Naive B cell (primary cell): ENCODE results near the gene TMEM140. TPM values are rescaled to one million over a fixed set of nuclear protein-coding genes. Genes with fewer than 3 reads are reported as not detected.
"Not testable (repeated sequence)": the region's sequence is repeated elsewhere in the genome, so short reads cannot be mapped to it uniquely, and the experiment has no call there.

ENCODE experiments used
- ATAC-seq, 2 donors: fragments of 150-1000 bp; cut with Tn5 transposase; 2 replicates each; pipeline ENCODE4 v1.10.0; 2021; ENCODE audit warnings: low read depth in 2 of 2, mild to moderate bottlenecking in 2 of 2, moderate library complexity in 2 of 2
- DNase-seq: peaks from one replicate; pipeline ENCODE4 v3.0.0; 2022
- H3K27ac Mint-ChIP-seq, 6 donors: one replicate each; pipeline ENCODE4 v1.8.0; 2020 to 2022; ENCODE audit warnings: mild to moderate bottlenecking in 6 of 6, mixed read lengths in 6 of 6, moderate library complexity in 5 of 6, inconsistent platforms in 2 of 6
- H3K27me3 Mint-ChIP-seq, 3 donors: one replicate each; pipeline ENCODE4 v1.8.0; 2021 to 2022; ENCODE audit warnings: mixed read lengths in 3 of 3, mild to moderate bottlenecking in 1 of 3
- H3K36me3 Mint-ChIP-seq, 2 donors: one replicate each; pipeline ENCODE4 v1.8.0; 2020 to 2022; ENCODE audit warnings: mixed read lengths in 2 of 2, inconsistent platforms in 1 of 2, mild to moderate bottlenecking in 1 of 2
- H3K4me1 Mint-ChIP-seq, 3 donors: one replicate each; pipeline ENCODE4 v1.8.0; 2020 to 2022; ENCODE audit warnings: mixed read lengths in 3 of 3, inconsistent platforms in 1 of 3, mild to moderate bottlenecking in 1 of 3, moderate library complexity in 1 of 3
- H3K4me3 Mint-ChIP-seq, 8 donors: one replicate each; pipeline ENCODE4 v1.8.0; 2020 to 2022; ENCODE audit warnings: mild to moderate bottlenecking in 8 of 8, mixed read lengths in 8 of 8, moderate library complexity in 8 of 8, inconsistent platforms in 2 of 8
- H3K9me3 Mint-ChIP-seq, 7 donors: one replicate each; pipeline ENCODE4 v1.8.0; 2020 to 2022; ENCODE audit warnings: mixed read lengths in 7 of 7, mild to moderate bottlenecking in 5 of 7, inconsistent platforms in 2 of 7, moderate library complexity in 1 of 7
- polyA plus RNA-seq, 6 donors: library from polyadenylated mRNA; unstranded; fragments of 300-500 nt; fragmentation: Illumina TruSeq; gene quantifications; one replicate each; pipeline ENCODE4 v1.2.3, GENCODE V29; 2021; ENCODE audit warnings: low read depth in 6 of 6

Gene TMEM140
- 10 to 100 TPM; 14.1 to 31.7 (median 25.2) TPM for polyA plus RNA-seq

- H3K4me3 Mint-ChIP-seq, result peak within 1 kb of the TSS; percentile 82 to 98 (median 92)
- ATAC-seq (peak; percentile 76 to 83), DNase-seq (peak; percentile 77)
- H3K9me3 Mint-ChIP-seq, result peaks cover 0 to 5% (median 3%) of the 10 kb centered on the region in 7 donors
- peaks cover 50 to 71% (median 55%) of the 10 kb centered on the region in 3 donors for H3K4me1 Mint-ChIP-seq
- peak within 1 kb of the TSS; percentile 87 to 98 (median 95) for H3K27ac Mint-ChIP-seq
- H3K36me3 Mint-ChIP-seq, result peaks cover 11 to 14% of the 10 kb centered on the region in 2 donors
- no peaks in the 10 kb centered on the region for H3K27me3 Mint-ChIP-seq
Observed at GRCh38 chr7:135147899-135148721, at the start of gene TMEM140. TMEM140 (plus strand) TSS chr7:135148072; CDS start chr7:135164442, 16,370 bp downstream.

- peaks cover 0 to 2% (median 0%) of the 10 kb centered on the region in 7 donors for H3K9me3 Mint-ChIP-seq
- ATAC-seq, result no peak
- peaks cover 6 to 17% (median 8%) of the 10 kb centered on the region in 3 donors for H3K4me1 Mint-ChIP-seq
Observed at GRCh38 chr7:135098391-135098790, 49.5 kb upstream of the TMEM140 start.

GRCh38 chr7:135100856-135101255 lies 47.0 kb upstream of the TMEM140 start:
- DNase-seq (no peak), ATAC-seq (no peak)
- peaks cover 0 to under 1% (median 0%) of the 10 kb centered on the region in 3 donors for H3K4me1 Mint-ChIP-seq
- H3K4me3 Mint-ChIP-seq, result no peak overlapping the region
- H3K27me3 Mint-ChIP-seq, result no peaks in the 10 kb centered on the region
- no peak overlapping the region for H3K27ac Mint-ChIP-seq
- H3K36me3 Mint-ChIP-seq, result no peaks in the 10 kb centered on the region
- peaks cover 0 to 16% (median 4%) of the 10 kb centered on the region in 7 donors for H3K9me3 Mint-ChIP-seq

More at GRCh38 chr7:135098391-135098790, 49.5 kb upstream of the TMEM140 start:
- no peak overlapping the region for H3K27ac Mint-ChIP-seq
- no peak for DNase-seq
- H3K4me3 Mint-ChIP-seq, result no peak overlapping the region
- no peaks in the 10 kb centered on the region for H3K27me3 Mint-ChIP-seq
- H3K36me3 Mint-ChIP-seq, result no peaks in the 10 kb centered on the region

DNA sequence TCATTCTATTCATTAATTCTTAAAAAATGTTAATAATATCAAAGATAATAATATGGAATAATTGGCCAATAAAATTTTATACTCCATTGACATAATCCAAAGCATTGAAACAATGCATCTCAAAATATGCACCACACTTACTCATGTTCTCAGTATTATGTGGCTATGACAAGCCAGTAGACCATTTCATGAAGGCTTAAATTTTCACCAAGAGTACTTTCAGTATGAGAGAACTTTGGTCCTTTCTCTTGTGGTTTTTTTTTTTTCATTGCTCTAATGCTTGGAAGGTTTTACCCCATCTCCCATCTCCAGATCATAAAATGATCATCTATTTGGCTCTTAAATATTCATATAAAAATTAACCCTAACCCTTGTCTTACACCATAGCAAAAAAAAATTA lies 45.5 kb upstream of the TMEM140 start:
- Mint-ChIP-seq H3K9me3 (peaks cover 0 to 17% (median 4%) of the 10 kb centered on the region in 7 donors), H3K4me1 (no peaks in the 10 kb centered on the region), H3K27me3 (no peaks in the 10 kb centered on the region), H3K27ac (no peak overlapping the region), H3K4me3 (no peak overlapping the region), H3K36me3 (no peaks in the 10 kb centered on the region)
- ATAC-seq (no peak), DNase-seq (no peak)

- Mint-ChIP-seq H3K9me3 (peaks cover 0 to 8% (median 2%) of the 10 kb centered on the region in 7 donors), H3K4me3 (no peak overlapping the region), H3K4me1 (no peaks in the 10 kb centered on the region), H3K27ac (no peak overlapping the region), H3K36me3 (peaks cover 3 to 4% of the 10 kb centered on the region in 2 donors), H3K27me3 (peaks cover 0 to 2% (median 0%) of the 10 kb centered on the region in 3 donors)
- no peak for DNase-seq
- ATAC-seq, result no peak
Observed at GRCh38 chr7:135109562-135109961, 38.3 kb upstream of the TMEM140 start.

GRCh38 chr7:135109976-135110375 lies 37.9 kb upstream of the TMEM140 start:
- no peak overlapping the region for H3K4me3 Mint-ChIP-seq
- ATAC-seq, result no peak

DNA sequence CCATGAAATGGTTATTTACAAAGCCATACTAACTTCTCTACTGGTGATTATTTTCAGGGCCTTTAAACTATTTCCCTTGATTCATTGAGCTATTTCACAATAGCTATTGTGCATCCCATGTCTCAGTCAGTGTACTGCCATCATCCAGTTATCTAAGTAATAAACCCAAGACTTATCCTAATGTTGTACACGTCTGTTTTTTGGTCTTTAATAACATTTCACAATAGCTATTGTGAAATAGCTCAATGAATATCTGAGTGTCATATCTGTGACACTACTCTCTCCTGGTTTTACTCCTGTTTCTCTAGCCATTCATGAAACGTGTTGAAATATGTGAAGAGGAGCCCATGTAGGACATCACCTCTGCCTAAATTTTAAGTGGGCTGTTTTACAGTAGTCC lies 36.5 kb upstream of the TMEM140 start:
- Mint-ChIP-seq H3K36me3 (peaks cover 6 to 14% of the 10 kb centered on the region in 2 donors), H3K27me3 (peaks cover 0 to 8% (median 0%) of the 10 kb centered on the region in 3 donors), H3K4me1 (no peaks in the 10 kb centered on the region), H3K9me3 (peaks cover 0 to 2% (median 0%) of the 10 kb centered on the region in 7 donors), H3K27ac (no peak overlapping the region), H3K4me3 (no peak overlapping the region)
- DNase-seq, result no peak
- ATAC-seq, result no peak

More at GRCh38 chr7:135109976-135110375, 37.9 kb upstream of the TMEM140 start:
- H3K9me3 Mint-ChIP-seq, result peaks cover 0 to 5% (median 2%) of the 10 kb centered on the region in 7 donors
- no peaks in the 10 kb centered on the region for H3K4me1 Mint-ChIP-seq
- DNase-seq, result no peak
- peaks cover 0 to 6% (median 0%) of the 10 kb centered on the region in 3 donors for H3K27me3 Mint-ChIP-seq
- H3K36me3 Mint-ChIP-seq, result peaks cover 6 to 8% of the 10 kb centered on the region in 2 donors
- no peak overlapping the region for H3K27ac Mint-ChIP-seq

DNA sequence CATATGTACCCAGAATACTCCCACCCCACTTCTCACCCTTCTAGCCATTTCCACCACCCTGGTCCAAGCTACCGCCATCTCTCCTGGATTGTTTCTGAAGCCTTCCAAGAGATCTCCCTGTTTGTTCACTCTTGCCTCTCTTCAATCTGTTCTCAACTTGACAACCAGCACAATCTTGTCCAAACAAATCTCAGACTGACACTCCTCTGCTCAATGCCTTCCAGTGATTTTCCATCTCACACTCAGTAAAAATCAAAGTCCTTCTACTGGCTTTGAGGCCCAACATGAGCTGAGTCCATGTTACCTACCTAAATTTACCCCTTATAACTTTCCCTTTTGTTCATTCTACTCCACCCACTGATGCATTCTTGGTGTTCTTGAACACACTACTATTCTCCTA lies 33.2 kb upstream of the TMEM140 start:
- Mint-ChIP-seq H3K27ac (peak overlapping the region in 1 of 6 donors; percentile 2), H3K9me3 (peaks cover 0 to 5% (median 0%) of the 10 kb centered on the region in 7 donors), H3K4me1 (no peaks in the 10 kb centered on the region), H3K4me3 (no peak overlapping the region), H3K27me3 (peaks cover 0 to 8% (median 0%) of the 10 kb centered on the region in 3 donors), H3K36me3 (peaks cover 20 to 26% of the 10 kb centered on the region in 2 donors)
- ATAC-seq (no peak), DNase-seq (no peak)

DNA sequence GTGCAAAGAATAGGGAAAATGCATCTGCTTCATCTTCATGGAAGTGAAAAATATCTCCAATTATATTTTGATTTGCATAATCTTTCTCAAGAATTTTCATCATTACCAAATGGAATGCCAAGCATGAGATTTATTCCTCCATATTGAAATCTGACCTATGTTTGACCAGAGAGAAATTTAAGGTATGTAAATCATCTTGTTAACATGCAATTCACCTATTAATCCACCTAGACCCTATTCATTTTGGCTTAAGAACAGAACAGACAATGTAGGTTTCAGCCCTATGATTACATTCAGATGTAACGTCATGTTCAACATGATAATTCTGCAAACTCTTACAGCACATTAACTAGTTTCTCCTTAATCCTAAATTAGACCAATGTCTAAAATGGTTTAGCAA lies 30.8 kb upstream of the TMEM140 start:
- no peaks in the 10 kb centered on the region for H3K4me1 Mint-ChIP-seq

DNA sequence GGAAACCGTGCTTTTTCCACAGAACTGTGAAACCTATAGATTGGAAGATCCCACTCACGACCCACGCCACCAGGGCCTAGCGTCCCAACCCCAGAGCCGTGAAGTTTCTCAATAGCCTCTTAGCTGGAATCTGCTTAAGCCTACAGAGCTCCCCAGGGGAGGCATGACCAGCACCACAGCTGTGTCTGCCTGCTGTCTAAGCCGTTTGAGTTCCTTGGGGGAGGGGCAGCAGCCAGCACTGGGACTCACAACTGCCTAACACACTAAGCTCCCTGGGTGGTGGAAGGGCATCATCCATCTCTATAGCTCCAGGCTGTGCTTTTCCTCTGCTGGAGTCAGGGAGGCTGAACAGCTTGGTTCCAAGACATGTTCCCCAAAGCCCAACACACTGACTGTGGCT lies 26.0 kb upstream of the TMEM140 start:
- ATAC-seq (no peak), DNase-seq (no peak)
- Mint-ChIP-seq H3K27me3 (no peaks in the 10 kb centered on the region), H3K4me3 (no peak overlapping the region), H3K9me3 (peaks cover 3 to 15% (median 9%) of the 10 kb centered on the region in 7 donors), H3K36me3 (peaks cover 24% of the 10 kb centered on the region in 2 donors), H3K4me1 (no peaks in the 10 kb centered on the region), H3K27ac (no peak overlapping the region)

More for the DNA sequence above, 30.8 kb upstream of the TMEM140 start:
- no peak for ATAC-seq
- Mint-ChIP-seq H3K4me3 (no peak overlapping the region), H3K9me3 (peaks cover 3 to 13% (median 9%) of the 10 kb centered on the region in 7 donors), H3K27ac (no peak overlapping the region), H3K27me3 (peaks cover 0 to 8% (median 0%) of the 10 kb centered on the region in 3 donors), H3K36me3 (peaks cover 30 to 38% of the 10 kb centered on the region in 2 donors)
- no peak for DNase-seq

GRCh38 chr7:135124631-135125030 lies 23.2 kb upstream of the TMEM140 start:
- ATAC-seq, DNase-seq, H3K27me3 Mint-ChIP-seq, H3K4me3 Mint-ChIP-seq, H3K4me1 Mint-ChIP-seq: not testable (repeated sequence)
- Mint-ChIP-seq H3K9me3 (peaks cover 3 to 13% (median 10%) of the 10 kb centered on the region in 7 donors), H3K36me3 (peaks cover 10 to 13% of the 10 kb centered on the region in 2 donors), H3K27ac (peak overlapping the region in 2 of 6 donors; percentile 23 to 33)

DNA sequence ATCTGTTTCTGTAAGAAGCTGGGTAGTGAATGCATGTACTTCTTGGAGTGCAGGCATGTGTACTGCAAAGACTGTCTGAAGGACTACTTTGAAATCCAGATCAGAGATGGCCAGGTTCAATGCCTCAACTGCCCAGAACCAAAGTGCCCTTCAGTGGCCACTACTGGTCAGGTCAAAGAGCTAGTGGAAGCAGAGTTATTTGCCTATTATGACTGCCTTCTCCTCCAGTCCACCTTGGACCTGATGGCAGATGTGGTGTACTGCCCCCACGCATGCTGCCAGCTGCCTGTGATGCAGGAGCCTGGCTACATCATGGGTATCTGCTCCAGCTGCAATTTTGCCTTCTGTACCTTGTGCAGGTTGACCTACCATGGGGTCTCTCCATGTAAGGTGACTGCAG lies 18.9 kb upstream of the TMEM140 start:
- H3K36me3 Mint-ChIP-seq, result peaks cover 7 to 8% of the 10 kb centered on the region in 2 donors
- H3K4me1 Mint-ChIP-seq, result no peaks in the 10 kb centered on the region
- H3K4me3 Mint-ChIP-seq, result no peak overlapping the region
- no peak overlapping the region for H3K27ac Mint-ChIP-seq
- no peak for ATAC-seq
- H3K9me3 Mint-ChIP-seq, result peaks cover 3 to 19% (median 13%) of the 10 kb centered on the region in 7 donors
- DNase-seq, result no peak
- no peaks in the 10 kb centered on the region for H3K27me3 Mint-ChIP-seq

DNA sequence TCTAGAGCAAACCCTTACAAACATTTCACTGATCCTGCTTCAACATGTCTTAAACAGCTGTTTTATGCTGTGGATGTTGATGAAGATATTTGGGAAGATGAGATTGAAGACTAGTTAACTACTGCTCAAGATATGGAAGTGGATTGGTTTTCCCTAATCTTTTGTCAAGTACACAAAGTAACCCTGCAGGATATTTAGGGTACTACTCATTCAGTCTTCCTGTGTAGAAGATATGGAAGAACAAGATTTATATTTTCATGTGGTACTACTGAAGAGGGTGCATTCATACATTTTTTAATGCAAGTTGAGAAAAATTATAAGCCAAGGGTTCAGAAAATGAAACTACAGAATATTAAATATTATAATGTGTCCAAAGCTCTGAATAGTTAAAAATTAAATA lies 18.3 kb upstream of the TMEM140 start:
- Mint-ChIP-seq H3K36me3 (peaks cover 7 to 8% of the 10 kb centered on the region in 2 donors), H3K27me3 (no peaks in the 10 kb centered on the region), H3K27ac (peak overlapping the region in 1 of 6 donors; percentile 25), H3K4me1 (no peaks in the 10 kb centered on the region), H3K4me3 (no peak overlapping the region), H3K9me3 (peaks cover 3 to 19% (median 13%) of the 10 kb centered on the region in 7 donors)
- ATAC-seq (no peak), DNase-seq (no peak)
